ENCODE data around the gene THOC1.

The THOC1 gene

GRCh38 chr18:199768-200167 lies 68.1 kb downstream of the THOC1 start:
- DNase-seq (ENCODE audit: low spot score): no peak
- TF ChIP-seq CTCF (IDR thresholded peaks at IDR 0.05; ENCODE audit: extremely low read depth, missing control alignments): no peak

DNA sequence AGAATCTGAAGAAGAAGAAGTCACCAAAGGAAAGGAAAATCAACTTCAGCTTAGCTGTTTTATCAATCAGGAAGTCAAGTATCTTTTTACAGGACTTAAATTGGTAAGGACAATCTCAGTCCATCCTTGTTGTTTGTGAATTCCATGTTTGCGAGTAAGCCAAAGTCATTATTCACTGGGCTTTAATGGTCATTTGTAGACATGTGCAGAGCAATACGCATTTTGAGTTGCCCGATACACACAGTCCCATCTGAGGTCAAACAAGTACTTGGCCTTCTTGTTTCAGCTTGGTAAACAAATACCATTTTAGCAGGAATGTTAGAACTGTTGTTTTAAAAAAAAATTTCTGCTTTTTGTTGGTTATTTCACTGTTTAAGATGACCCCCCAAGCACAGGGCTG lies 68.6 kb downstream of the THOC1 start:
- TF ChIP-seq CTCF (IDR thresholded peaks at IDR 0.05; ENCODE audit: extremely low read depth, missing control alignments): no peak
- no peak for DNase-seq (ENCODE audit: low spot score)

GRCh38 chr18:195651-196050 lies 72.2 kb downstream of the THOC1 start:
- TF ChIP-seq CTCF (IDR thresholded peaks at IDR 0.05; ENCODE audit: extremely low read depth, missing control alignments): no peak
- no peak for DNase-seq (ENCODE audit: low spot score)

GRCh38 chr18:192801-193200 lies 75.0 kb downstream of the THOC1 start:
- no peak for DNase-seq (ENCODE audit: low spot score)
- TF ChIP-seq CTCF (IDR thresholded peaks at IDR 0.05; ENCODE audit: extremely low read depth, missing control alignments): no peak

GRCh38 chr18:191725-192124 lies 76.1 kb downstream of the THOC1 start:
- DNase-seq (ENCODE audit: low spot score): no peak
- no peak for TF ChIP-seq CTCF (IDR thresholded peaks at IDR 0.05; ENCODE audit: extremely low read depth, missing control alignments)

- TF ChIP-seq CTCF (IDR thresholded peaks at IDR 0.05; ENCODE audit: extremely low read depth, missing control alignments): no peak
- DNase-seq (ENCODE audit: low spot score): no peak
Observed at GRCh38 chr18:189254-189653, 78.6 kb downstream of the THOC1 start.

DNA sequence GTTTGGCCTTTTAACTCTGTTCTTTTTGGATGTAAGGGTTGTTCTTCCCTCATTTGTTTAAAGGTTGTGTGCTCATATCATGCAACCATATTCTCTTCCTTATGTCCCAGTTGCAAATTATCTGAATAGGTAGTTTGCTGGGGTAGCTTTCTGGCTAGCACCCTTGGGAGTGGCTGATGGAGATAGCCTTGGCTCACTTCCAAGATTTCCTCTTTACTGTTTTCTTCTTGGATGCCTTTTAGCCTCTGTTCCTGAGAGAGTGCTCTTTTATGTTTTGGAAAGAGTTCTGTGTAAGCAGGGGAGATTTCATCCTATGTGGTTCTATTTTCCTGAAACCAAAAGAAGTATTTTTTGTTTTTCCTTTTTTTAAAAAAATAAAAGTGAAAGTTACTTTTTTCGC lies 84.1 kb downstream of the THOC1 start:
- no peak for DNase-seq (ENCODE audit: low spot score)
- no peak for TF ChIP-seq CTCF (IDR thresholded peaks at IDR 0.05; ENCODE audit: extremely low read depth, missing control alignments)
